ENCODE measurements around the gene FEM1C. TPM values are rescaled to one million over a fixed set of nuclear protein-coding genes. Genes with fewer than 3 reads are reported as not detected.

FEM1C gene, protein sequence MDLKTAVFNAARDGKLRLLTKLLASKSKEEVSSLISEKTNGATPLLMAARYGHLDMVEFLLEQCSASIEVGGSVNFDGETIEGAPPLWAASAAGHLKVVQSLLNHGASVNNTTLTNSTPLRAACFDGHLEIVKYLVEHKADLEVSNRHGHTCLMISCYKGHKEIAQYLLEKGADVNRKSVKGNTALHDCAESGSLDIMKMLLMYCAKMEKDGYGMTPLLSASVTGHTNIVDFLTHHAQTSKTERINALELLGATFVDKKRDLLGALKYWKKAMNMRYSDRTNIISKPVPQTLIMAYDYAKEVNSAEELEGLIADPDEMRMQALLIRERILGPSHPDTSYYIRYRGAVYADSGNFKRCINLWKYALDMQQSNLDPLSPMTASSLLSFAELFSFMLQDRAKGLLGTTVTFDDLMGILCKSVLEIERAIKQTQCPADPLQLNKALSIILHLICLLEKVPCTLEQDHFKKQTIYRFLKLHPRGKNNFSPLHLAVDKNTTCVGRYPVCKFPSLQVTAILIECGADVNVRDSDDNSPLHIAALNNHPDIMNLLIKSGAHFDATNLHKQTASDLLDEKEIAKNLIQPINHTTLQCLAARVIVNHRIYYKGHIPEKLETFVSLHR
- total RNA-seq, result 10 to 100 TPM; 19.3 to 29.5 (median 22.1) TPM
- polyA plus RNA-seq, result 8.4 TPM
- long read RNA-seq, donor 1, full-length matches to known transcripts, result 21 of 23 reads
- long read RNA-seq, donor 1, partial matches to known transcripts, result 2 of 23 reads
- long read RNA-seq, donor 1, other reads (novel, unspliced or antisense), result 0 of 23 reads
- long read RNA-seq, donor 2, full-length matches to known transcripts, result 6 of 8 reads
- long read RNA-seq, donor 2, partial matches to known transcripts, result 0 of 8 reads
- long read RNA-seq, donor 2, other reads (novel, unspliced or antisense), result 2 of 8 reads
- long read RNA-seq, donor 3, full-length matches to known transcripts, result 45 of 67 reads
- long read RNA-seq, donor 3, partial matches to known transcripts, result 5 of 67 reads
- long read RNA-seq, donor 3, other reads (novel, unspliced or antisense), result 17 of 67 reads
- long read RNA-seq, donor 4, full-length matches to known transcripts, result 8 of 9 reads
- long read RNA-seq, donor 4, partial matches to known transcripts, result 1 of 9 reads
- long read RNA-seq, donor 4, other reads (novel, unspliced or antisense), result 0 of 9 reads

DNA sequence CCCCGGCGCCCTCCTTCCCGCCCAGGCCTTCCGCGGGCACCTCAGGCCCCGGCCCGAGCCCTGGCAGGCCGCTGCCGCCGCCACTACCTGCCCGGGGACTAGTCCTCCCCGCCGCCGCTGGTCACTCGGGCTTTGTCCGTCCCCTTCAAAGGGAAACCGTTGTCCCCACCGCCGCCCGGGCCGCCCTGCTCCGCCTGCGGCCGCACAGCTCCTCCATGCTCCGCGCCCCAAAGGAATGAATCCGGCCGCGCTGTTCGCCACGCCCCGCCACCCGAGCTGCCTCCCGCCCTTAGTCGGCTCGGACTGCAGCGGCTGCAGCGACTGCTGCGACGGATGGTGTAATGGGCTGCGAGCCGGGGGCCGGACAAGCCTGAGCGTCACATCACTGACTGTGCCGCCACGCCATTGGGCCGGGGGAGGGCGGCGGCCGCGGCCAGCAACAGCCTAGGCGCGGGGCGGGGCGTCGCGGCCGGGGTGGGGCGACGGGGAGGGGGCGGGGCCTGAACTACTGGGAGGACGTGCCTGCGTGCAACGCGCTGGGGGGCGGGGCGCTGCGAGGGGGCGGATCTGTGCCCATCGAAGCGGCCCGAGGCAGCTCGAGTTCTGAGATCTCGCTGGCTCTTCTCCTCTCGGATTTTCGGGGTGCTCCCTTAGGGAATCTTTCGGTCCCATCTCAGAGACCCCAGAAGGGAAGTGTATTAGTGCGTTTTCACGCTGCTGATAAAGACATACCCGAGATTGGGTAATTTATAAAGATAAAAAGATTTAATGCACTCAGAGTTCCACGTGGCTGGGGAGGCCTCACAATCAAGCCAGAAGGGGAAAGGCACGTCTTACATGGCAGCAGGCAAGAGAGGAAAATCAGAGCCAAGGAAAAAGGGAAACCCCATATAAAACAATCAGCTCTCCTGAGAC lies at the start of gene FEM1C:
TSS of gene FEM1C (minus strand) at position 340 of the 915 bp plus-strand sequence. CDS start 1,282 bp downstream, outside the sequence.
- Histone ChIP-seq H3K27ac (ENCODE audit: low read length) (peak within 1 kb of the TSS; percentile 95), H3K9me3 (ENCODE audit: control insufficient read depth, low read length) (no peaks in the 10 kb centered on the region), H3K4me3 (ENCODE audit: low read length) (peak within 1 kb of the TSS; percentile 72), H3K4me1 (ENCODE audit: control insufficient read depth, insufficient read depth, low read length) (no peaks in the 10 kb centered on the region), H3K27me3 (ENCODE audit: control insufficient read depth, insufficient read depth) (no peaks in the 10 kb centered on the region)
- intact Hi-C loops (cut with DNase I), result loop anchor here in 2 of 4 donors (5.0 to 10.0 kb wide), 3 partner anchors 117 to 167 kb away; no protein-coding TSS in a partner anchor
- WGBS, result under 1% methylated on average over 82 of the region's 82 CpGs
- ATAC-seq (peak; percentile 99), DNase-seq (peak; percentile 98 to 99 (median 99))

DNA sequence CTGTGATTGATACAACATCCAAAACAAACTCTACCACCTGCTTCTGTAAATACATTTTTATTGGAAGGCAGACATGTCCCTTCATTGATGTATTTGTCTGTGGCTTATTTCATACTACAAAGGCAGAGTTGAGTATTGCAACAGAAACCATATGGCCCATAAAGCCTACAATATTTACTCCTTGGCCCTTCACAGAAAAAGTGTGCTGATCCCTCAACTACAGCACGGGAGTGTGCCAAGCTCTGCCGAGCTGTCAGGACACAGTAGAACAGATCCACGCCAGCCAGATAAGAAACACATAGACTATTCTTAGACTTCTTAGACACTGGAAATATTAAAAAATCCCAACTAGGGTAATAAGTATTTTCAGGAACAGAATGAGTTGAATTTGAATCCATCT lies 44.5 kb upstream of the FEM1C start:
- intact Hi-C loops (cut with DNase I), result loop anchor here in 3 of 4 donors (5.0 to 10.0 kb wide), 3 partner anchors 212 to 282 kb away; no protein-coding TSS in a partner anchor
- Histone ChIP-seq H3K4me1 (ENCODE audit: control insufficient read depth, insufficient read depth, low read length) (peaks cover 2% of the 10 kb centered on the region), H3K27ac (ENCODE audit: low read length) (no peak overlapping the region), H3K4me3 (ENCODE audit: low read length) (no peak overlapping the region), H3K27me3 (ENCODE audit: control insufficient read depth, insufficient read depth) (no peaks in the 10 kb centered on the region), H3K9me3 (ENCODE audit: control insufficient read depth, low read length) (no peaks in the 10 kb centered on the region)
- peak; percentile 77 to 78 for ATAC-seq
- WGBS, result 46% methylated on average over 3 of the region's 3 CpGs
- DNase-seq, result peak in 1 of 3 donors; percentile 68

DNA sequence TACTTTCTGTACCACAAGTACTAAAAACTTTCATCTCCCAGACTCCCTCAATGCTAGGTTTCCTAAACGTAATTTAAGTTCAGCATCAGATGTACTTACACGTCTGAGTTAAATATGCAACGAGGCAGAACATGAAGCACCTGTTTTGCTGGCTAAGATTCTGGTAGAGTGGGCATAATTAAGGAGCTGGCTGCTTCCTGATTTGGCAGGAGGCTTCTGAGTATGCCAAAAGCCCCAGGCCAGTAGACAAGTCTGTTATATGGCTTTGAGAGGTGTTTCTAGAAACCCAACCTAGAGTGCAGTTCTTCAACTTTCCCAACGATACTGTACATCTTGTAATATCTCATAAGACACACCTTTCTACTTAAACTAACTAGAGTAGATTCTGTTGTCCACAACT lies 44.1 kb upstream of the FEM1C start:
- Histone ChIP-seq H3K4me1 (ENCODE audit: control insufficient read depth, insufficient read depth, low read length) (peaks cover 2% of the 10 kb centered on the region), H3K4me3 (ENCODE audit: low read length) (no peak overlapping the region), H3K9me3 (ENCODE audit: control insufficient read depth, low read length) (no peaks in the 10 kb centered on the region), H3K27ac (ENCODE audit: low read length) (no peak overlapping the region), H3K27me3 (ENCODE audit: control insufficient read depth, insufficient read depth) (no peaks in the 10 kb centered on the region)
- intact Hi-C loops (cut with DNase I), result loop anchor here in 3 of 4 donors (5.0 to 10.0 kb wide), 3 partner anchors 211 to 281 kb away; no protein-coding TSS in a partner anchor
- ATAC-seq (no peak), DNase-seq (no peak)
- 66% methylated on average over 4 of the region's 4 CpGs for WGBS

DNA sequence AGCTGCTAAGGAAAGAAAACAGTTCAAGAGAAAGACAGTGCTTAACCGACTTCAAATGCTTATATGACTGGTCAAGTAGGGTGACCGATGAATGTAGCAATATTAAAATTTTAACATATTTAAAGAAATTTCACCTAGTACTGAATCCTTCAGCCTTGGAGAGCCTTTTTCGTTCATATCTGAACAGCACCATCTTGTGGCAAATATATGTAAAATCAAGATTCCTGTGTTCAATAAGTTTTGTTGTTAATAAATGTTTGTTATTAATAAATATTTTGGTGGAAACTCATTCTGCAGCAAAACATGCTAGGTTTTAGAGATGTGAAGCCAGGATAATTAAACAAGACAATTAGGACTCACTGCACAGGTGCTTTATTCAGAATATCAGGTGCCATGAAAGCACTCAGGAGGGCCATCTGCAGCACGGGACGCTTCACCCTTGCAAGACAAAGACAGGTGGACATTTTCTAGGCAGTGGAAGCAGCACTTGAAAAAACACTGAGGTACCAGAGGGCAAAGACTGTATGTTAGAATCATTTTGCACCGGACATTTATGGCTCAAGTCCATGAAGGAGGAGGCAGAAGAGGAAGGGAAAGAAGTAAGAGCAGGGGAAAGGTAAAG lies 42.1 kb upstream of the FEM1C start:
- no peaks in the 10 kb centered on the region for H3K9me3 ChIP-seq (ENCODE audit: control insufficient read depth, low read length)
- DNase-seq, result no peak
- no peak overlapping the region for H3K4me3 ChIP-seq (ENCODE audit: low read length)
- WGBS, result 52% methylated on average over 6 of the region's 6 CpGs
- no peaks in the 10 kb centered on the region for H3K27me3 ChIP-seq (ENCODE audit: control insufficient read depth, insufficient read depth)
- H3K27ac ChIP-seq (ENCODE audit: low read length), result no peak overlapping the region
- no peak for ATAC-seq
- H3K4me1 ChIP-seq (ENCODE audit: control insufficient read depth, insufficient read depth, low read length), result peaks cover 5% of the 10 kb centered on the region
- intact Hi-C loops (cut with DNase I), result loop anchor here in 3 of 4 donors (5.0 to 10.0 kb wide), 3 partner anchors 209 to 279 kb away; no protein-coding TSS in a partner anchor

DNA sequence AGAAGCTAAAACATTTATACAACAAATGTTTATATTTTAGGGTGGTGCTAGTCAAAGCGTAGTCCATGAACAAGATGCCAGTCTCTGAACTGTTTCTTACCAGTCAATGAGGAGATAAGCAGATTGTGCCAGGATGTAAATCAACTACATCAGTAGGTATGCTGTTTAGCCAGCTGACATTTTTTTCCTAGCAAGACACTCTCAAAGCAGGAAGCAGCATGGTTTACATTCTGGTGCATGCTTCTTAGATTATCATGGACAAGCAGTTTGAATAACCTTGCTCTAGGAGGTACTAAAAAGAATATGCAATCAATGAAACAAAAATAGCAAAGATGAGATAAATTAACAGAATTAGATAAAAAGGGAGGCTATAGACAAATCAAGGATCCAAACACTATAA lies 40.7 kb upstream of the FEM1C start:
- peaks cover 5% of the 10 kb centered on the region for H3K4me1 ChIP-seq (ENCODE audit: control insufficient read depth, insufficient read depth, low read length)
- intact Hi-C loops (cut with DNase I), result loop anchor here (2.0 to 10.0 kb wide), 4 partner anchors 208 to 278 kb away; no protein-coding TSS in a partner anchor
- 96% methylated on average over 1 of the region's 1 CpG for WGBS

DNA sequence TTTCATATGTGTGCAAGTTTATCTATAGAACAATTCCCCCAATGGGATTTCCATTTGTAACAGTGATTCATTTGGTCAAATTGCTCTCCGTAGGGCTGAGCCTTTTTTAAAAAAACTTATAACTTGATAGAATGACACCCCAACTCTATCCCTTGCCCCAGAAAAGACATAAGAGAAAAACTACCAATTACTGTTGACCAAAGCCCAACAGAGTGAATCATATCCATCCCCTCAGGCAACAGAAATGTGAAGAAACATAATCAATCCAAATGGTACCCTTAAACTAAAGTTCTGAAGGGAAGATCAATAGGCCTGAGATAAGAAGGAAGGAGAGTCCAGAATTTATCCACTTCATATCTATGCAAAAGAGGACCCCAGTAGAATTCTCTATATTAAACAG lies 39.9 kb upstream of the FEM1C start:
- peaks cover 5% of the 10 kb centered on the region for H3K4me1 ChIP-seq (ENCODE audit: control insufficient read depth, insufficient read depth, low read length)
- H3K4me3 ChIP-seq (ENCODE audit: low read length), result no peak overlapping the region
- no peaks in the 10 kb centered on the region for H3K9me3 ChIP-seq (ENCODE audit: control insufficient read depth, low read length)
- intact Hi-C loops (cut with DNase I), result loop anchor here in 2 of 4 donors (2.0 to 10.0 kb wide), 2 partner anchors 210 to 272 kb away; no protein-coding TSS in a partner anchor
- H3K27me3 ChIP-seq (ENCODE audit: control insufficient read depth, insufficient read depth), result no peaks in the 10 kb centered on the region
- H3K27ac ChIP-seq (ENCODE audit: low read length), result no peak overlapping the region
- 91% methylated on average over 1 of the region's 1 CpG for WGBS
- ATAC-seq (no peak), DNase-seq (no peak)

More for the DNA sequence above, 40.7 kb upstream of the FEM1C start:
- Histone ChIP-seq H3K9me3 (ENCODE audit: control insufficient read depth, low read length) (no peaks in the 10 kb centered on the region), H3K4me3 (ENCODE audit: low read length) (no peak overlapping the region), H3K27ac (ENCODE audit: low read length) (no peak overlapping the region), H3K27me3 (ENCODE audit: control insufficient read depth, insufficient read depth) (no peaks in the 10 kb centered on the region)
- ATAC-seq (no peak), DNase-seq (no peak)

DNA sequence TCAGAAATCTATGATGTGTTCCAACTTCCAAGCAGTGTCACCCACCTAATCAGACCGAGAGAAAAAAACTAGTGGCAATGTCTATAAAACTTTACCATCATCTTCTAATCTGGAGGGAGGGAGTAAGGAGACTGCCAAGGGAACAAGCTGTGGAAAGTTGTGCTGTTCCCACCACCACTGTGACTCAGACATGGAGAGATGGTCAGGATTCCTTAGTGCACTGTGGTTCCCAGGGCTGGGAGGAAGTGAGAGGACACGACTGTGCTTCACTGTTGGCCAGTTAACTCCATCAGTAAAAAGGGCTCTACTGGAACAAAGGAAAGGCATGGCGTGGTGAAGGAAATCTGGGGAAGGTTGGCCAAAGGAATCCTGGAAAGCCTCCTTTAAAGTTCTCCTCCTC lies 38.9 kb upstream of the FEM1C start:
- no peaks in the 10 kb centered on the region for H3K9me3 ChIP-seq (ENCODE audit: control insufficient read depth, low read length)
- H3K27me3 ChIP-seq (ENCODE audit: control insufficient read depth, insufficient read depth), result no peaks in the 10 kb centered on the region
- H3K4me3 ChIP-seq (ENCODE audit: low read length), result no peak overlapping the region
- WGBS, result 51% methylated on average over 3 of the region's 3 CpGs
- DNase-seq (no peak), ATAC-seq (peak; percentile 66 to 80)
- intact Hi-C loops (cut with DNase I), result loop anchor here in 1 of 4 donors (10.0 kb wide), 1 partner anchor 209 kb away; no protein-coding TSS in a partner anchor
- H3K27ac ChIP-seq (ENCODE audit: low read length), result no peak overlapping the region
- H3K4me1 ChIP-seq (ENCODE audit: control insufficient read depth, insufficient read depth, low read length), result peaks cover 5% of the 10 kb centered on the region

DNA sequence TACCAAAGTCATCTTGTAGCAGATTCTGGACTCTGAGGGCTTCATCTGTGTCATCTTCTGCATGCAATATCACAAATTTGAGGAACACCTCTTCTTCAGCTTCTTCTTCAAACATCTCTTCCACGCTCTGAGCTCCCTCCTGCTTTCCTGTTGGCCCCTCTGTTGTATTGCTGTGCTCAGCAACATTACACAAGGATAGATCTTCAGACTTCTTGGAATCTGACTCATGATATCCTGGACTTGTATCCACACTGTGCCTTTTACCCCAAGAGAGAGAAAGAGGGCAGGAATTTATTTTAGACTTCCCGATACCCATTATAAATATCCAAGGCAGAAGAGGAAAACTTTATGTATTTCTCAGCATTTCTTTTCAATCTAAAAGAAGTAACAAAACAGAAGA lies 36.4 kb upstream of the FEM1C start:
- DNase-seq (no peak), ATAC-seq (no peak)
- H3K27me3 ChIP-seq (ENCODE audit: control insufficient read depth, insufficient read depth), result no peaks in the 10 kb centered on the region
- H3K4me3 ChIP-seq (ENCODE audit: low read length), result no peak overlapping the region
- intact Hi-C loops (cut with DNase I), result loop anchor here in 1 of 4 donors (10.0 kb wide), 1 partner anchor 206 kb away; no protein-coding TSS in a partner anchor
- no peak overlapping the region for H3K27ac ChIP-seq (ENCODE audit: low read length)
- peaks cover 3% of the 10 kb centered on the region for H3K4me1 ChIP-seq (ENCODE audit: control insufficient read depth, insufficient read depth, low read length)
- 94% methylated on average over 2 of the region's 2 CpGs for WGBS
- no peaks in the 10 kb centered on the region for H3K9me3 ChIP-seq (ENCODE audit: control insufficient read depth, low read length)

DNA sequence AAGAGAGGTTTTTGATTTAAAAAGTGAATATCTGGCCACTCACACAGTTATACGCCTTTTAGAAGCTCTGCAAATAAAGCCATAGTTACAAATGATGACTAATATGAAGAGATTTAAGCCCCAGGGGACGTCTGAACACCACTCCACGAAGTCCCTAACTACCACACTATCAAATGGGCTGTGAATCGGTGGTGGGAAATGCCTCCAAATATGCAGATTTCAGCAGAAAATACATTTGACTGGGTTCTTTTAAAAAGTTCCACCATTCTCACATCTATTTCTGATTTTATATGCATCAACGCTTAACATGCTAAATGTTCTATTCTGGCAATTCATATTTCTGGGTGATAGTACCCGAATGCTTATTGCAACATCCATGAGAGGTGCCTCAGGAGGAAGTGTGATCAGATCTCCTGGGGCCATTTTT lies 35.2 kb upstream of the FEM1C start:
- no peaks in the 10 kb centered on the region for H3K27me3 ChIP-seq (ENCODE audit: control insufficient read depth, insufficient read depth)
- H3K4me3 ChIP-seq (ENCODE audit: low read length), result no peak overlapping the region
- H3K27ac ChIP-seq (ENCODE audit: low read length), result no peak overlapping the region
- no peaks in the 10 kb centered on the region for H3K9me3 ChIP-seq (ENCODE audit: control insufficient read depth, low read length)
- intact Hi-C loops (cut with DNase I), result loop anchor here (5.0 to 10.0 kb wide), 3 partner anchors 202 to 267 kb away; no protein-coding TSS in a partner anchor
- peaks cover 3% of the 10 kb centered on the region for H3K4me1 ChIP-seq (ENCODE audit: control insufficient read depth, insufficient read depth, low read length)
- DNase-seq (no peak), ATAC-seq (no peak)
- WGBS, result 74% methylated on average over 6 of the region's 6 CpGs
